Measurements from ENCODE around the gene PGK1.
"Not testable (repeated sequence)": the region's sequence is repeated elsewhere in the genome, so short reads cannot be mapped to it uniquely, and the experiment has no call there.

Gene PGK1

GRCh38 chrX:78071331-78071730 lies 32.7 kb upstream of the PGK1 start:
- Histone ChIP-seq H3K4me1 (no peaks in the 10 kb centered on the region), H3K36me3 (no peaks in the 10 kb centered on the region), H3K27ac (no peak overlapping the region), H3K4me3 (no peak overlapping the region), H3K27me3 (no peaks in the 10 kb centered on the region), H3K9me3 (peaks cover 0 to 13% (median 11%) of the 10 kb centered on the region in 3 donors)
- intact Hi-C loops (cut with DNase I; ENCODE audit: low total_unique reads): no loop called here
- DNase-seq: no peak
- TF ChIP-seq CTCF (IDR thresholded peaks at IDR 0.05): no peak

- H3K4me1 ChIP-seq; H3K4me3 ChIP-seq; DNase-seq; H3K36me3 ChIP-seq; H3K27me3 ChIP-seq; intact Hi-C loops (cut with DNase I; ENCODE audit: low total_unique reads); H3K27ac ChIP-seq: not testable (repeated sequence)
- H3K9me3 ChIP-seq: peaks cover 0 to 13% (median 11%) of the 10 kb centered on the region in 3 donors
These were observed 30.6 kb upstream of the PGK1 start for GRCh38 chrX:78073147-78074077.

GRCh38 chrX:78074088-78074487 lies 30.0 kb upstream of the PGK1 start:
- H3K4me3 ChIP-seq: no peak overlapping the region
- TF ChIP-seq CTCF (IDR thresholded peaks at IDR 0.05): no peak
- H3K9me3 ChIP-seq: peaks cover 0 to 13% (median 5%) of the 10 kb centered on the region in 3 donors
- H3K36me3 ChIP-seq: no peaks in the 10 kb centered on the region
- DNase-seq: no peak
- H3K4me1 ChIP-seq: no peaks in the 10 kb centered on the region
- H3K27ac ChIP-seq: no peak overlapping the region
- no peaks in the 10 kb centered on the region for H3K27me3 ChIP-seq
- intact Hi-C loops (cut with DNase I; ENCODE audit: low total_unique reads): no loop called here

- TF ChIP-seq CTCF (IDR thresholded peaks at IDR 0.05): no peak
- DNase-seq: no peak
These were observed 28.2 kb upstream of the PGK1 start for GRCh38 chrX:78075787-78076389.

GRCh38 chrX:78081413-78081812 lies 22.6 kb upstream of the PGK1 start:
- H3K36me3 ChIP-seq; H3K27ac ChIP-seq; H3K27me3 ChIP-seq; H3K9me3 ChIP-seq; intact Hi-C loops (cut with DNase I; ENCODE audit: low total_unique reads); H3K4me1 ChIP-seq; DNase-seq; H3K4me3 ChIP-seq: not testable (repeated sequence)

More at GRCh38 chrX:78075787-78076389, 28.2 kb upstream of the PGK1 start:
- Histone ChIP-seq H3K9me3 (peaks cover 0 to 13% (median 4%) of the 10 kb centered on the region in 3 donors), H3K4me1 (no peaks in the 10 kb centered on the region), H3K27me3 (no peaks in the 10 kb centered on the region), H3K36me3 (no peaks in the 10 kb centered on the region), H3K4me3 (no peak overlapping the region), H3K27ac (no peak overlapping the region)
- intact Hi-C loops (cut with DNase I; ENCODE audit: low total_unique reads): no loop called here

- no peak overlapping the region for H3K27ac ChIP-seq
- peaks cover 0 to 14% (median 0%) of the 10 kb centered on the region in 3 donors for H3K9me3 ChIP-seq
- no peaks in the 10 kb centered on the region for H3K36me3 ChIP-seq
- TF ChIP-seq CTCF (IDR thresholded peaks at IDR 0.05): no peak
- DNase-seq: no peak
- intact Hi-C loops (cut with DNase I; ENCODE audit: low total_unique reads): no loop called here
- no peaks in the 10 kb centered on the region for H3K27me3 ChIP-seq
- no peak overlapping the region for H3K4me3 ChIP-seq
- H3K4me1 ChIP-seq: no peaks in the 10 kb centered on the region
These were observed 11.8 kb upstream of the PGK1 start for GRCh38 chrX:78092296-78092695.

All from tibial artery (tissue), 4 donors.